ENCODE measurements around the gene USP15. TPM values are rescaled to one million over a fixed set of nuclear protein-coding genes. Genes with fewer than 3 reads are reported as not detected.

USP15 gene
- total and polyA plus RNA-seq, 12 donors, result 26.7 to 76.0 (median 61.9) TPM

DNA sequence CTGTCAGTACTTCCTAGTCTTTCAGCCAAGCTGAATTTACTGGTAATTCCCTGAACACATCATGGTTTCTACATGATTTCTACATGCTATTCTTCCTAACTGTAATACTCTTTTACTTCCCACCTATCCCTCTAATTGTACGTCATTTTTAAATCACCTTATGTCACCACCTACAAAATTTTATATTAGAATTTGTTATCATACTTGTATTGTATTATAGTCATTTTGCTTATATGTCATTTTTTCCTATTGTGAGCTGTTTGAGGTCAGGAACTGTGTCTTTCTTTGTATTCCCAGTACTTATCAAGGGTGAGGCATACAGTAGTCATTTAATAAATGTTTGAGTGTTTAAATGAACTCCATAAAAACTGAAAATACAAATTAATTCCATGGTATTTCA, 86.6 kb downstream of the USP15 start:
- Histone ChIP-seq H3K9me3 (peaks cover 0 to 6% (median 0%) of the 10 kb centered on the region in 11 donors), H3K27ac (no peak overlapping the region), H3K4me1 (peaks cover 0 to 8% (median 4%) of the 10 kb centered on the region in 9 donors), H3K4me3 (no peak overlapping the region), H3K36me3 (peaks cover 0 to 65% (median 16%) of the 10 kb centered on the region in 9 donors), H3K27me3 (no peaks in the 10 kb centered on the region)
- TF ChIP-seq, protein P1, sequence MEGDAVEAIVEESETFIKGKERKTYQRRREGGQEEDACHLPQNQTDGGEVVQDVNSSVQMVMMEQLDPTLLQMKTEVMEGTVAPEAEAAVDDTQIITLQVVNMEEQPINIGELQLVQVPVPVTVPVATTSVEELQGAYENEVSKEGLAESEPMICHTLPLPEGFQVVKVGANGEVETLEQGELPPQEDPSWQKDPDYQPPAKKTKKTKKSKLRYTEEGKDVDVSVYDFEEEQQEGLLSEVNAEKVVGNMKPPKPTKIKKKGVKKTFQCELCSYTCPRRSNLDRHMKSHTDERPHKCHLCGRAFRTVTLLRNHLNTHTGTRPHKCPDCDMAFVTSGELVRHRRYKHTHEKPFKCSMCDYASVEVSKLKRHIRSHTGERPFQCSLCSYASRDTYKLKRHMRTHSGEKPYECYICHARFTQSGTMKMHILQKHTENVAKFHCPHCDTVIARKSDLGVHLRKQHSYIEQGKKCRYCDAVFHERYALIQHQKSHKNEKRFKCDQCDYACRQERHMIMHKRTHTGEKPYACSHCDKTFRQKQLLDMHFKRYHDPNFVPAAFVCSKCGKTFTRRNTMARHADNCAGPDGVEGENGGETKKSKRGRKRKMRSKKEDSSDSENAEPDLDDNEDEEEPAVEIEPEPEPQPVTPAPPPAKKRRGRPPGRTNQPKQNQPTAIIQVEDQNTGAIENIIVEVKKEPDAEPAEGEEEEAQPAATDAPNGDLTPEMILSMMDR (IDR thresholded peaks at IDR 0.05), result no peak
- ATAC-seq (no peak), DNase-seq (no peak)
- 98 to 99% methylated on average over 1 of the region's 1 CpG for WGBS, 2 donors
- intact Hi-C loops (cut with DNase I), result no loop called here

DNA sequence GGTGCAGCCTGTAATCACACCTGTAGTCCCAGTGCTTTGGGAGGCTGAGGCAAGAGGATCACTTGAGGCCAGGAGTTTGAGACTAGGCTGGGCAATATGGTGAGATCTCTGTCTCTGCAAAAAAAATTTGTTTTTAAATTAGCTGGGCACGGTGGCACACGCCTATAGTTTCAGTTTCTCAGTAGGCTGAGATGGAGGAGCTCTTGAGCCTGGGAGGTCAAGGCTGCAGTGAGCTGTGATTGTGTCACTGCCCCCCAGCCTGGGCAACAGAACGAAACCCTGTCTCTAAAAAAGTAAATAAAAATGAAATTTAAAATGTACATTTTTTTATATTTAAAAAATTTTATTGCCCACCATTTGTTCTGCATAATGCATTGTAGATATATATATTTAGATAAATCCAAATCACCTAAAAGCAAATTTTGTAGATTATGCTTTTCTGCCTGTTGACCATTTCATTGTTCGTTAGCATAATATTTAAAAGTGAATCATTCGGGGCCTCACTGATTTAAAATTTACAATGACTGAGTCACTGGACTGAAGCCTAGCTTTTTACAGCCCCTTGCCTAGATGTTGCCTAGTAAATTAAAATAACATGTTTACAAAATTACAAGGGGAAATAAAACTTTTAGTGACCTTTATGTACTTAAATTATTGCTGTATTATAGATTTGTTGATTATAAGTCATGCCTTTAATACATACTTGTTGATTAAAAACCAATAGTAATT, 87.9 kb downstream of the USP15 start:
- DNase-seq, result no peak
- Histone ChIP-seq H3K27ac (no peak overlapping the region), H3K27me3 (no peaks in the 10 kb centered on the region), H3K9me3 (peaks cover 0 to 6% (median 0%) of the 10 kb centered on the region in 11 donors), H3K4me3 (no peak overlapping the region), H3K4me1 (peaks cover 0 to 6% (median 0%) of the 10 kb centered on the region in 9 donors), H3K36me3 (peaks cover 0 to 58% (median 13%) of the 10 kb centered on the region in 9 donors)
- WGBS, 2 donors, result 90 to 96% methylated on average over 5 of the region's 5 CpGs
- intact Hi-C loops (cut with DNase I), result no loop called here
- ATAC-seq, result no peak
- TF ChIP-seq, protein P1 (IDR thresholded peaks at IDR 0.05), result no peak

DNA sequence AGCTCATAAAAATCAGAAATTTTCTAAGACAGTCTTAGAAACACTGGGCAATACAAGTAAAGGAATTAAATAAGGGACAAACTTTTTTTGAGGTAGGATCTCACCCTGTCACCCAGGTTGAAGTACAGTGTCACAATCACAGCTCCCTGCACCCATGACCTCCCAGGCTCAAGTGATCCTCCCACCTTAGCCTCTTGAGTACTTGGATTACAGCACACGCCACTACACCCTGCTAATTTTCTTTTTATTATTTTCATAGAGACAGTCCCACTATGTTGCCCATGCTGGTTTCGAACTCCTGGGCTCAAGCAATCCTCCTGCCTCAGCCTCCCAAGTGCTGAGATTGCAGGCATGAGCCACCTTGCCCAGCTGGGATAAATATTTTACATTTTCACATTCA, 90.3 kb downstream of the USP15 start:
- Histone ChIP-seq H3K27ac (no peak overlapping the region), H3K4me1 (peaks cover 0 to 11% (median 0%) of the 10 kb centered on the region in 9 donors), H3K36me3 (peaks cover 0 to 48% (median 5%) of the 10 kb centered on the region in 9 donors), H3K9me3 (no peaks in the 10 kb centered on the region), H3K4me3 (no peak overlapping the region), H3K27me3 (no peaks in the 10 kb centered on the region)
- intact Hi-C loops (cut with DNase I), result loop anchor here in 1 of 10 donors (10.0 kb wide), 1 partner anchor 86 kb away; the partner anchor contains the start of gene USP15
- ATAC-seq (no peak), DNase-seq (no peak)
- TF ChIP-seq, protein P1 (IDR thresholded peaks at IDR 0.05), result no peak
- WGBS, 2 donors, result 67 to 97% methylated on average over 2 of the region's 2 CpGs

DNA sequence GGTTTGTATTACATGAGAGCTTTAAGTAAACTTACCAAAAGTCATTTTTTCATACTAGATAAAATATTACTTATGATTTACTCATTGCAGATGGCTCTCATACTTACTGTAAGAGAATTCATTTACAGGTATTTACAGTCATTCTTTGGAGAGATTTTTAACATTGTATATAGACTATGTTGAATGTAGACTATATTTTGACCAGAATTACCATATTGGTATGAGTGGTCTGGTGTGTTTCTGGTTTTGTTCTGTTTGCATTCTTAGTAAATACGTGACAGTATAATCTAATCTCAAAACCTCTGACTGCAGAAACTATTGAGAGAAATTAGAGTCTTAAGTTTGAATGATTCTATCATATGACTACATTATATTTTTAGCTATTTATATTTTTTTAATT, 91.1 kb downstream of the USP15 start:
- intact Hi-C loops (cut with DNase I), result loop anchor here in 1 of 10 donors (10.0 kb wide), 1 partner anchor 87 kb away; the partner anchor contains the start of gene USP15
- peaks cover 0 to 52% (median 5%) of the 10 kb centered on the region in 9 donors for H3K36me3 ChIP-seq
- no peaks in the 10 kb centered on the region for H3K9me3 ChIP-seq
- DNase-seq (no peak), ATAC-seq (no peak)
- no peaks in the 10 kb centered on the region for H3K27me3 ChIP-seq
- H3K27ac ChIP-seq, result no peak overlapping the region
- WGBS, 2 donors, result 58 to 77% methylated on average over 1 of the region's 1 CpG
- TF ChIP-seq, protein P1 (IDR thresholded peaks at IDR 0.05), result no peak
- no peak overlapping the region for H3K4me3 ChIP-seq
- peaks cover 0 to 11% (median 0%) of the 10 kb centered on the region in 9 donors for H3K4me1 ChIP-seq
